ENCODE measurements around the gene P2RX2.
A peak's percentile ranks its signal among the peaks of the same experiment; 100 is the strongest.

The P2RX2 gene

GRCh38 chr12:132603240-132604150 is 15.1 kb upstream of the P2RX2 start:
- Histone ChIP-seq H3K4ac (ENCODE audit: low read depth, low read length) (no peak overlapping the region), H3K18ac (ENCODE audit: low read length) (no peak overlapping the region), H2BK5ac (ENCODE audit: low read depth, low read length, poor library complexity) (no peak overlapping the region), H3K9me3 (ENCODE audit: insufficient read depth, low read depth, low read length) (peaks cover 3% of the 10 kb centered on the region), H3K79me2 (ENCODE audit: control insufficient read depth, insufficient read depth, low read length, poor library complexity) (no peaks in the 10 kb centered on the region), H2AFZ (ENCODE audit: insufficient read depth, low read length, poor library complexity) (no peak overlapping the region), H2BK120ac (ENCODE audit: insufficient read depth, low read length, poor library complexity) (no peak overlapping the region), H4K91ac (ENCODE audit: low read depth, low read length) (no peak overlapping the region), H3K36me3 (ENCODE audit: control insufficient read depth in 1 of 2, insufficient read depth in 2 of 2, low read length in 2 of 2) (no peaks in the 10 kb centered on the region), H2BK12ac (ENCODE audit: low read length) (no peak overlapping the region), H3K4me1 (ENCODE audit: control insufficient read depth in 1 of 2, insufficient read depth in 2 of 2, low read length in 2 of 2) (peaks cover 6 to 8% of the 10 kb centered on the region in 2 experiments), H3K27ac (ENCODE audit: low read depth, low read length) (no peak overlapping the region), H2AK5ac (ENCODE audit: low read length) (no peak overlapping the region), H3K4me2 (ENCODE audit: low read length) (no peak overlapping the region), H3K23ac (ENCODE audit: low read length) (no peak overlapping the region), H3K79me1 (ENCODE audit: low read length) (no peaks in the 10 kb centered on the region), H3K9ac (ENCODE audit: low read length) (no peak overlapping the region), H3K14ac (ENCODE audit: low read length) (no peak overlapping the region), H3K27me3 (ENCODE audit: insufficient read depth, low read length) (peaks cover 10% of the 10 kb centered on the region), H3K4me3 (ENCODE audit: low read depth, low read length) (no peak overlapping the region), H4K12ac (ENCODE audit: low read depth, low read length) (no peak overlapping the region), H4K8ac (ENCODE audit: low read depth, low read length) (no peak overlapping the region)
- no peak for DNase-seq
- WGBS (ENCODE audit: extremely low coverage, insufficient coverage, insufficient read length) = no CpG with 5 or more reads among the region's 67 CpGs

- Histone ChIP-seq H3K9me3 (ENCODE audit: insufficient read depth, low read depth, low read length) (peaks cover 3% of the 10 kb centered on the region), H4K8ac (ENCODE audit: low read depth, low read length) (no peak overlapping the region), H3K79me2 (ENCODE audit: control insufficient read depth, insufficient read depth, low read length, poor library complexity) (no peaks in the 10 kb centered on the region), H4K12ac (ENCODE audit: low read depth, low read length) (no peak overlapping the region), H2BK5ac (ENCODE audit: low read depth, low read length, poor library complexity) (no peak overlapping the region), H3K23ac (ENCODE audit: low read length) (no peak overlapping the region), H3K4me3 (ENCODE audit: low read depth, low read length) (peak overlapping the region; percentile 34), H3K14ac (ENCODE audit: low read length) (no peak overlapping the region), H3K18ac (ENCODE audit: low read length) (no peak overlapping the region), H3K36me3 (ENCODE audit: control insufficient read depth in 1 of 2, insufficient read depth in 2 of 2, low read length in 2 of 2) (no peaks in the 10 kb centered on the region), H2AFZ (ENCODE audit: insufficient read depth, low read length, poor library complexity) (no peak overlapping the region), H3K4me2 (ENCODE audit: low read length) (no peak overlapping the region), H3K4me1 (ENCODE audit: control insufficient read depth in 1 of 2, insufficient read depth in 2 of 2, low read length in 2 of 2) (peaks cover 10 to 11% of the 10 kb centered on the region in 2 experiments), H3K27ac (ENCODE audit: low read depth, low read length) (no peak overlapping the region), H2BK12ac (ENCODE audit: low read length) (no peak overlapping the region), H3K27me3 (ENCODE audit: insufficient read depth, low read length) (peaks cover 10% of the 10 kb centered on the region), H3K9ac (ENCODE audit: low read length) (no peak overlapping the region), H3K79me1 (ENCODE audit: low read length) (no peaks in the 10 kb centered on the region), H2BK120ac (ENCODE audit: insufficient read depth, low read length, poor library complexity) (no peak overlapping the region), H2AK5ac (ENCODE audit: low read length) (no peak overlapping the region), H4K91ac (ENCODE audit: low read depth, low read length) (no peak overlapping the region), H3K4ac (ENCODE audit: low read depth, low read length) (no peak overlapping the region)
- DNase-seq = peak in 1 of 2 donors; percentile 50
- no CpG with 5 or more reads among the region's 26 CpGs for WGBS (ENCODE audit: extremely low coverage, insufficient coverage, insufficient read length)
These were observed 14.4 kb upstream of the P2RX2 start for GRCh38 chr12:132604151-132604618.

GRCh38 chr12:132604668-132605441 is 13.7 kb upstream of the P2RX2 start:
- no peak overlapping the region for H3K14ac ChIP-seq (ENCODE audit: low read length)
- no peak overlapping the region for H3K18ac ChIP-seq (ENCODE audit: low read length)
- H3K27me3 ChIP-seq (ENCODE audit: insufficient read depth, low read length) = peaks cover 10% of the 10 kb centered on the region
- no peak for DNase-seq
- H3K79me2 ChIP-seq (ENCODE audit: control insufficient read depth, insufficient read depth, low read length, poor library complexity) = no peaks in the 10 kb centered on the region
- no peak overlapping the region for H2BK120ac ChIP-seq (ENCODE audit: insufficient read depth, low read length, poor library complexity)
- no peak overlapping the region for H2BK12ac ChIP-seq (ENCODE audit: low read length)
- H3K9me3 ChIP-seq (ENCODE audit: insufficient read depth, low read depth, low read length) = peaks cover 3% of the 10 kb centered on the region
- H3K27ac ChIP-seq (ENCODE audit: low read depth, low read length) = no peak overlapping the region
- H4K8ac ChIP-seq (ENCODE audit: low read depth, low read length) = no peak overlapping the region
- H2AK5ac ChIP-seq (ENCODE audit: low read length) = no peak overlapping the region
- H3K23ac ChIP-seq (ENCODE audit: low read length) = no peak overlapping the region
- no peaks in the 10 kb centered on the region for H3K36me3 ChIP-seq (ENCODE audit: control insufficient read depth in 1 of 2, insufficient read depth in 2 of 2, low read length in 2 of 2)
- no peaks in the 10 kb centered on the region for H3K79me1 ChIP-seq (ENCODE audit: low read length)
- H3K4me1 ChIP-seq (ENCODE audit: control insufficient read depth in 1 of 2, insufficient read depth in 2 of 2, low read length in 2 of 2) = peaks cover 10 to 11% of the 10 kb centered on the region in 2 experiments
- H4K12ac ChIP-seq (ENCODE audit: low read depth, low read length) = no peak overlapping the region
- H3K9ac ChIP-seq (ENCODE audit: low read length) = no peak overlapping the region
- H3K4ac ChIP-seq (ENCODE audit: low read depth, low read length) = no peak overlapping the region
- no CpG with 5 or more reads among the region's 16 CpGs for WGBS (ENCODE audit: extremely low coverage, insufficient coverage, insufficient read length)
- peak overlapping the region; percentile 10 for H3K4me3 ChIP-seq (ENCODE audit: low read depth, low read length)
- H3K4me2 ChIP-seq (ENCODE audit: low read length) = no peak overlapping the region
- no peak overlapping the region for H2AFZ ChIP-seq (ENCODE audit: insufficient read depth, low read length, poor library complexity)
- no peak overlapping the region for H2BK5ac ChIP-seq (ENCODE audit: low read depth, low read length, poor library complexity)
- H4K91ac ChIP-seq (ENCODE audit: low read depth, low read length) = no peak overlapping the region

- H3K27me3 ChIP-seq (ENCODE audit: insufficient read depth, low read length) = peaks cover 7% of the 10 kb centered on the region
- WGBS (ENCODE audit: extremely low coverage, insufficient coverage, insufficient read length) = no CpG with 5 or more reads among the region's 18 CpGs
- H4K12ac ChIP-seq (ENCODE audit: low read depth, low read length) = no peak overlapping the region
These were observed 12.7 kb upstream of the P2RX2 start for GRCh38 chr12:132605892-132606291.

More at GRCh38 chr12:132605892-132606291, 12.7 kb upstream of the P2RX2 start:
- H3K23ac ChIP-seq (ENCODE audit: low read length) = no peak overlapping the region
- no peak overlapping the region for H3K4me2 ChIP-seq (ENCODE audit: low read length)
- H4K91ac ChIP-seq (ENCODE audit: low read depth, low read length) = no peak overlapping the region
- H3K4me1 ChIP-seq (ENCODE audit: control insufficient read depth in 1 of 2, insufficient read depth in 2 of 2, low read length in 2 of 2) = peaks cover 10 to 11% of the 10 kb centered on the region in 2 experiments
- H2BK120ac ChIP-seq (ENCODE audit: insufficient read depth, low read length, poor library complexity) = no peak overlapping the region
- H2BK5ac ChIP-seq (ENCODE audit: low read depth, low read length, poor library complexity) = no peak overlapping the region
- H3K79me2 ChIP-seq (ENCODE audit: control insufficient read depth, insufficient read depth, low read length, poor library complexity) = no peaks in the 10 kb centered on the region
- H3K79me1 ChIP-seq (ENCODE audit: low read length) = no peaks in the 10 kb centered on the region
- no peak overlapping the region for H2AFZ ChIP-seq (ENCODE audit: insufficient read depth, low read length, poor library complexity)
- H3K18ac ChIP-seq (ENCODE audit: low read length) = no peak overlapping the region
- H3K14ac ChIP-seq (ENCODE audit: low read length) = no peak overlapping the region
- no peaks in the 10 kb centered on the region for H3K36me3 ChIP-seq (ENCODE audit: control insufficient read depth in 1 of 2, insufficient read depth in 2 of 2, low read length in 2 of 2)
- H2AK5ac ChIP-seq (ENCODE audit: low read length) = no peak overlapping the region
- no peak overlapping the region for H4K8ac ChIP-seq (ENCODE audit: low read depth, low read length)
- no peak for DNase-seq
- H3K27ac ChIP-seq (ENCODE audit: low read depth, low read length) = no peak overlapping the region
- peak overlapping the region; percentile 24 for H3K4me3 ChIP-seq (ENCODE audit: low read depth, low read length)
- peaks cover 6% of the 10 kb centered on the region for H3K9me3 ChIP-seq (ENCODE audit: insufficient read depth, low read depth, low read length)
- H2BK12ac ChIP-seq (ENCODE audit: low read length) = no peak overlapping the region
- no peak overlapping the region for H3K4ac ChIP-seq (ENCODE audit: low read depth, low read length)
- H3K9ac ChIP-seq (ENCODE audit: low read length) = no peak overlapping the region
